Activated CD8-positive, alpha-beta T cell treated with anti-CD3 and anti-CD28 coated beads for 36 hours (primary cell): ENCODE data around the gene SLC1A5. TPM values are rescaled to one million over a fixed set of nuclear protein-coding genes. Genes with fewer than 3 reads are reported as not detected.

Experiments
- ATAC-seq: fragments of 200-7000 bp; cut with Tn5 transposase; one replicate; pipeline ENCODE4 v1.10.0; 2021; ENCODE audit warnings: mild to moderate bottlenecking, moderate library complexity
- CTCF ChIA-PET: fragments of 350-600 bp; sonication (Branson Sonifier 250); formaldehyde crosslinking; loops from one replicate; lab custom pipeline; 2021; ENCODE audit warnings: antibody characterized with exemption; lab: Charles Lee
- POLR2A ChIA-PET: fragments of 350-600 bp; sonication (Branson Sonifier 250); formaldehyde crosslinking; loops from one replicate; lab custom pipeline; 2021; ENCODE audit warnings: antibody characterized with exemption; lab: Charles Lee
- DNase-seq: peaks from one replicate; pipeline ENCODE4 v3.0.0-alpha.2; 2020
- H3K27ac Mint-ChIP-seq: one replicate; pipeline ENCODE4 v1.8.0; 2021; ENCODE audit warnings: mild to moderate bottlenecking, mixed read lengths
- H3K27me3 Mint-ChIP-seq: one replicate; pipeline ENCODE4 v1.8.0; 2021; ENCODE audit warnings: mixed read lengths
- H3K36me3 Mint-ChIP-seq: one replicate; pipeline ENCODE4 v1.8.0; 2021; ENCODE audit warnings: low read depth, mixed read lengths
- H3K4me1 Mint-ChIP-seq: one replicate; pipeline ENCODE4 v1.8.0; 2021; ENCODE audit warnings: low read depth, mixed read lengths
- H3K4me3 Mint-ChIP-seq: one replicate; pipeline ENCODE4 v1.8.0; 2021; ENCODE audit warnings: mild to moderate bottlenecking, moderate library complexity, mixed read lengths
- H3K9me3 Mint-ChIP-seq: one replicate; pipeline ENCODE4 v1.8.0; 2021; ENCODE audit warnings: mixed read lengths
- CTCF ChIP-seq: fragments of 200-600 bp; IDR thresholded peaks from one replicate; pipeline ENCODE4 v1.8.0; 2022; ENCODE audit warnings: antibody characterized with exemption, mild to moderate bottlenecking
- intact Hi-C: fragments of 100-400 bp; cut with micrococcal nuclease; formaldehyde crosslinking; loops from one replicate; pipeline ENCODE4 v1.10.0; 2022
- total RNA-seq, 2 experiments: library from RNA; stranded (reverse); gene quantifications; one replicate each; pipeline ENCODE4 v1.2.3, GENCODE V29; 2021

The SLC1A5 gene
- total RNA-seq, 2 experiments from 2014 or later: 235 TPM

- no peak for DNase-seq
- no peak for TF ChIP-seq CTCF
- Mint-ChIP-seq H3K4me1 (peaks cover 23% of the 10 kb centered on the region), H3K27me3 (no peaks in the 10 kb centered on the region), H3K36me3 (peaks cover 36% of the 10 kb centered on the region), H3K27ac (peak overlapping the region; percentile 98), H3K4me3 (peak overlapping the region; percentile 98), H3K9me3 (peaks cover 2% of the 10 kb centered on the region)
- ChIA-PET CTCF (interaction anchor here (1.0 to 3.4 kb wide), 8 partner anchors 22 to 202 kb away, joined by 3 to 20 read pairs (median 4); no protein-coding TSS in a partner anchor), POLR2A (interaction anchor here (0.6 to 5.6 kb wide), 21 partner anchors 8 to 438 kb away, joined by 3 to 47 read pairs (median 5); partner anchors contain the start of genes AP2S1, CALM3 and ZC3H4)
- intact Hi-C loops: loop anchor here (10.0 kb wide), 1 partner anchor 56 kb away; no protein-coding TSS in a partner anchor
- ATAC-seq: no peak
Measured at GRCh38 chr19:46788968-46789338, 559 bp upstream of the SLC1A5 start.

- H3K9me3 Mint-ChIP-seq: peaks cover 2% of the 10 kb centered on the region
- peak overlapping the region; percentile 98 for H3K4me3 Mint-ChIP-seq
- ChIA-PET POLR2A (interaction anchor here (0.6 to 5.6 kb wide), 23 partner anchors 9 to 1111 kb away, joined by 3 to 47 read pairs (median 4); partner anchors contain the start of genes AP2S1, CALM3 and ZC3H4), CTCF (interaction anchor here (1.1 to 3.4 kb wide), 5 partner anchors 21 to 497 kb away, joined by 3 to 20 read pairs (median 4); no protein-coding TSS in a partner anchor)
- H3K27ac Mint-ChIP-seq: peak overlapping the region; percentile 98
- ATAC-seq (no peak), DNase-seq (peak; percentile 59)
- no peaks in the 10 kb centered on the region for H3K27me3 Mint-ChIP-seq
- no peak for TF ChIP-seq CTCF
- intact Hi-C loops: loop anchor here (10.0 kb wide), 1 partner anchor 57 kb away; no protein-coding TSS in a partner anchor
- peaks cover 36% of the 10 kb centered on the region for H3K4me1 Mint-ChIP-seq
- peaks cover 50% of the 10 kb centered on the region for H3K36me3 Mint-ChIP-seq
Measured at GRCh38 chr19:46787331-46788261, 798 bp downstream of the SLC1A5 start.

- no peak for TF ChIP-seq CTCF
- H3K4me1 Mint-ChIP-seq: peaks cover 35% of the 10 kb centered on the region
- peak overlapping the region; percentile 98 for H3K27ac Mint-ChIP-seq
- intact Hi-C loops: loop anchor here (10.0 kb wide), 1 partner anchor 58 kb away; no protein-coding TSS in a partner anchor
- ChIA-PET CTCF (interaction anchor here (1.1 to 3.4 kb wide), 2 partner anchors 54 to 498 kb away, joined by 3 to 20 read pairs; no protein-coding TSS in a partner anchor), POLR2A (interaction anchor here (0.9 to 5.6 kb wide), 8 partner anchors 15 to 185 kb away, joined by 3 to 47 read pairs (median 7); partner anchors contain the start of genes AP2S1 and CALM3)
- ATAC-seq: no peak
- no peak for DNase-seq
- H3K36me3 Mint-ChIP-seq: peaks cover 56% of the 10 kb centered on the region
- H3K4me3 Mint-ChIP-seq: peak overlapping the region; percentile 98
- H3K9me3 Mint-ChIP-seq: peaks cover 2% of the 10 kb centered on the region
- H3K27me3 Mint-ChIP-seq: no peaks in the 10 kb centered on the region
Measured at GRCh38 chr19:46787040-46787330, 1.4 kb downstream of the SLC1A5 start.

- intact Hi-C loops: loop anchor here (10.0 kb wide), 1 partner anchor 58 kb away; no protein-coding TSS in a partner anchor
- POLR2A ChIA-PET: interaction anchor here (0.8 to 5.6 kb wide), 11 partner anchors 9 to 185 kb away, joined by 3 to 47 read pairs (median 7); partner anchors contain the start of genes AP2S1 and CALM3
- H3K4me1 Mint-ChIP-seq: peaks cover 32% of the 10 kb centered on the region
- H3K9me3 Mint-ChIP-seq: peaks cover 2% of the 10 kb centered on the region
- DNase-seq (peak; percentile 94), ATAC-seq (peak; percentile 55)
- peak overlapping the region; percentile 98 for H3K27ac Mint-ChIP-seq
- H3K4me3 Mint-ChIP-seq: peak overlapping the region; percentile 98
- CTCF ChIA-PET: interaction anchor here (1.4 to 3.7 kb wide), 4 partner anchors 19 to 54 kb away, joined by 5 to 30 read pairs (median 16); no protein-coding TSS in a partner anchor
- TF ChIP-seq CTCF: no peak
- H3K36me3 Mint-ChIP-seq: peaks cover 62% of the 10 kb centered on the region
- H3K27me3 Mint-ChIP-seq: no peaks in the 10 kb centered on the region
Measured at GRCh38 chr19:46786236-46787039, 2.0 kb downstream of the SLC1A5 start.
